PC-9 (cell line): Measurements from ENCODE around the gene PRKAG2. TPM values are rescaled to one million over a fixed set of nuclear protein-coding genes. Genes with fewer than 3 reads are reported as not detected.

ENCODE experiments used
- BruUV-seq: library from RNA; stranded (reverse); fragments of 400-500 nt; replicated peaks from 2 replicates; lab custom pipeline; 2021; lab: Mats Ljungman, UMichigan
- CTCF ChIA-PET: fragments of 300-600 bp; sonication (Branson Sonifier 250); formaldehyde crosslinking; loops from one replicate; lab custom pipeline; 2022; ENCODE audit warnings: antibody characterized with exemption; lab: Charles Lee
- POLR2A ChIA-PET: fragments of 300-600 bp; sonication (Branson Sonifier 250); formaldehyde crosslinking; loops from one replicate; lab custom pipeline; 2022; ENCODE audit warnings: antibody characterized with exemption; ENCODE audit not compliant: unreplicated experiment; lab: Charles Lee
- DNase-seq, 2 experiments: peaks; one replicate each; pipeline versions ENCODE4 v3.0.0 to v3.0.0-alpha.2; 2015 to 2022; ENCODE audit warnings: mixed read lengths in 1 of 2
- H2AFZ ChIP-seq: fragments of 200-600 bp; sonication (generic); 2 replicates; pipeline ENCODE4 v1.8.1; 2017; ENCODE audit warnings: antibody characterized with exemption
- H3F3A ChIP-seq: fragments of 200-600 bp; sonication (generic); 2 replicates; pipeline ENCODE4 v1.8.1; 2017; ENCODE audit warnings: antibody characterized with exemption, mild to moderate bottlenecking, low read depth; ENCODE audit not compliant: insufficient read depth
- H3K27ac ChIP-seq: fragments of 200-600 bp; sonication (generic); 2 replicates; pipeline ENCODE4 v1.6.1; 2016; ENCODE audit warnings: mixed run types
- H3K27me3 ChIP-seq: fragments of 200-600 bp; sonication (generic); 2 replicates; pipeline ENCODE4 v1.6.1; 2016; ENCODE audit warnings: low read depth, mixed run types; ENCODE audit not compliant: insufficient read depth
- H3K36me3 ChIP-seq: fragments of 200-600 bp; sonication (generic); 2 replicates; pipeline ENCODE4 v1.6.1; 2016; ENCODE audit warnings: low read depth, mixed run types
- H3K4me1 ChIP-seq: fragments of 200-600 bp; sonication (generic); replicated peaks from 2 replicates; pipeline ENCODE4 v1.6.1; 2016; ENCODE audit warnings: mixed run types; ENCODE audit not compliant: insufficient read depth
- H3K4me2 ChIP-seq: fragments of 200-600 bp; sonication (generic); 2 replicates; pipeline ENCODE4 v1.6.1; 2017; ENCODE audit warnings: mixed run types
- H3K4me3 ChIP-seq: fragments of 200-600 bp; sonication (generic); 2 replicates; pipeline ENCODE4 v1.6.1; 2016; ENCODE audit warnings: mixed run types
- H3K79me2 ChIP-seq: fragments of 200-600 bp; sonication (generic); 2 replicates; pipeline ENCODE4 v1.6.1; 2017; ENCODE audit warnings: low read depth, mixed run types
- H3K9me2 ChIP-seq: fragments of 200-600 bp; sonication (generic); 2 replicates; pipeline ENCODE4 v1.8.1; 2017; ENCODE audit warnings: mild to moderate bottlenecking; ENCODE audit not compliant: insufficient read depth
- H3K9me3 ChIP-seq: fragments of 200-600 bp; sonication (generic); 2 replicates; pipeline ENCODE4 v1.8.1; 2016; ENCODE audit warnings: low read depth; ENCODE audit not compliant: insufficient read depth
- H4K20me1 ChIP-seq: fragments of 200-600 bp; sonication (generic); 2 replicates; pipeline ENCODE4 v1.8.1; 2017; ENCODE audit not compliant: insufficient read depth
- EZH2 ChIP-seq: fragments of 200-600 bp; sonication (generic); IDR thresholded peaks from 2 replicates; pipeline ENCODE4 v1.8.0; 2017; ENCODE audit warnings: antibody characterized with exemption, low read depth
- intact Hi-C: fragments of 100-400 bp; cut with micrococcal nuclease; formaldehyde crosslinking; loops from one replicate; pipeline ENCODE4 v1.10.0; 2022; ENCODE audit not compliant: unreplicated experiment
- total RNA-seq: library from RNA; stranded (reverse); gene quantifications from 2 replicates; pipeline ENCODE4 v1.2.3, GENCODE V29; 2021
- TF ChIP-seq, protein P1 (sequence below): fragments of 200-600 bp; sonication (generic); conservative IDR thresholded peaks from 2 replicates; pipeline ENCODE4 v1.6.1; 2017; ENCODE audit warnings: mixed run types, antibody characterized with exemption, mild to moderate bottlenecking, moderate library complexity

Gene PRKAG2
- total RNA-seq, 1 experiment from 2014 or later, result 37.3 TPM

- no TSS peak for BruUV-seq
- no peaks in the 10 kb centered on the region for H4K20me1 ChIP-seq
- no peaks in the 10 kb centered on the region for H3K9me2 ChIP-seq
- peaks cover 18% of the 10 kb centered on the region; the same call in 1 of the 2 replicates for H3K27me3 ChIP-seq
- no peaks in the 10 kb centered on the region for H3K4me1 ChIP-seq
- no peaks in the 10 kb centered on the region for H3K79me2 ChIP-seq
- H3F3A ChIP-seq, result no peaks in the 10 kb centered on the region
- H3K4me2 ChIP-seq, result no peak overlapping the region
- no peak overlapping the region for H2AFZ ChIP-seq
- H3K27ac ChIP-seq, result no peak overlapping the region
- H3K36me3 ChIP-seq, result no peaks in the 10 kb centered on the region
- no peaks in the 10 kb centered on the region for H3K9me3 ChIP-seq
- H3K4me3 ChIP-seq, result no peak overlapping the region
- TF ChIP-seq EZH2, result no peak
- TF ChIP-seq, protein P1, sequence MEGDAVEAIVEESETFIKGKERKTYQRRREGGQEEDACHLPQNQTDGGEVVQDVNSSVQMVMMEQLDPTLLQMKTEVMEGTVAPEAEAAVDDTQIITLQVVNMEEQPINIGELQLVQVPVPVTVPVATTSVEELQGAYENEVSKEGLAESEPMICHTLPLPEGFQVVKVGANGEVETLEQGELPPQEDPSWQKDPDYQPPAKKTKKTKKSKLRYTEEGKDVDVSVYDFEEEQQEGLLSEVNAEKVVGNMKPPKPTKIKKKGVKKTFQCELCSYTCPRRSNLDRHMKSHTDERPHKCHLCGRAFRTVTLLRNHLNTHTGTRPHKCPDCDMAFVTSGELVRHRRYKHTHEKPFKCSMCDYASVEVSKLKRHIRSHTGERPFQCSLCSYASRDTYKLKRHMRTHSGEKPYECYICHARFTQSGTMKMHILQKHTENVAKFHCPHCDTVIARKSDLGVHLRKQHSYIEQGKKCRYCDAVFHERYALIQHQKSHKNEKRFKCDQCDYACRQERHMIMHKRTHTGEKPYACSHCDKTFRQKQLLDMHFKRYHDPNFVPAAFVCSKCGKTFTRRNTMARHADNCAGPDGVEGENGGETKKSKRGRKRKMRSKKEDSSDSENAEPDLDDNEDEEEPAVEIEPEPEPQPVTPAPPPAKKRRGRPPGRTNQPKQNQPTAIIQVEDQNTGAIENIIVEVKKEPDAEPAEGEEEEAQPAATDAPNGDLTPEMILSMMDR, result no peak
- ChIA-PET CTCF (no interaction called here), POLR2A (no interaction called here)
- intact Hi-C loops, result loop anchor here (10.0 kb wide), 3 partner anchors 225 to 1035 kb away; no protein-coding TSS in a partner anchor
- no peak for DNase-seq
These were observed 87.5 kb downstream of the PRKAG2 start for GRCh38 chr7:151789380-151789947.

- CTCF ChIA-PET, result no interaction called here
- Histone ChIP-seq H3K4me2 (no peak overlapping the region), H3K9me2 (no peaks in the 10 kb centered on the region), H3K4me1 (peaks cover 5% of the 10 kb centered on the region; the same call in 1 of the 2 replicates), H3K36me3 (no peaks in the 10 kb centered on the region), H3K79me2 (no peaks in the 10 kb centered on the region), H3K27ac (no peak overlapping the region), H3K4me3 (no peak overlapping the region), H4K20me1 (no peaks in the 10 kb centered on the region), H3K9me3 (no peaks in the 10 kb centered on the region), H2AFZ (no peak overlapping the region), H3K27me3 (peaks cover 18% of the 10 kb centered on the region; the same call in 1 of the 2 replicates), H3F3A (no peaks in the 10 kb centered on the region)
- TF ChIP-seq EZH2, result no peak
- TF ChIP-seq, protein P1, result no peak
- intact Hi-C loops, result loop anchor here (10.0 kb wide), 3 partner anchors 227 to 1037 kb away; no protein-coding TSS in a partner anchor
- POLR2A ChIA-PET, result no interaction called here
- no peak for DNase-seq
- no TSS peak for BruUV-seq
These were observed 89.6 kb downstream of the PRKAG2 start for GRCh38 chr7:151787348-151787747.

- intact Hi-C loops, result loop anchor here (10.0 kb wide), 3 partner anchors 228 to 1038 kb away; no protein-coding TSS in a partner anchor
- Histone ChIP-seq H3F3A (no peaks in the 10 kb centered on the region), H3K4me1 (peaks cover 5% of the 10 kb centered on the region; the same call in 1 of the 2 replicates), H3K27ac (no peak overlapping the region), H3K4me3 (no peak overlapping the region), H3K4me2 (no peak overlapping the region), H3K9me2 (no peaks in the 10 kb centered on the region), H3K36me3 (no peaks in the 10 kb centered on the region), H3K27me3 (peaks cover 18% of the 10 kb centered on the region; the same call in 1 of the 2 replicates), H3K9me3 (no peaks in the 10 kb centered on the region), H3K79me2 (no peaks in the 10 kb centered on the region), H4K20me1 (no peaks in the 10 kb centered on the region), H2AFZ (no peak overlapping the region)
- CTCF ChIA-PET, result no interaction called here
- BruUV-seq, result no TSS peak
- DNase-seq, result no peak
- TF ChIP-seq, protein P1, result no peak
- no peak for TF ChIP-seq EZH2
- POLR2A ChIA-PET, result no interaction called here
These were observed 90.0 kb downstream of the PRKAG2 start for GRCh38 chr7:151786936-151787335.
